GM12878 (cell line): Measurements from ENCODE around the gene HOXD13. TPM values are rescaled to one million over a fixed set of nuclear protein-coding genes. Genes with fewer than 3 reads are reported as not detected.

Source experiments
- ATAC-seq: fragments of 200-7000 bp; cut with Tn5 transposase; 3 replicates; pipeline ENCODE4 v1.9.1; 2020; ENCODE audit warnings: mild to moderate bottlenecking, moderate library complexity
- BruUV-seq: library from RNA; stranded (reverse); fragments of 400-500 nt; replicated peaks from 2 replicates; lab custom pipeline; 2021; lab: Mats Ljungman, UMichigan
- CTCF ChIA-PET: fragments of 300-600 bp; sonication (Branson Sonifier 250); formaldehyde crosslinking; extraction: SDS; loops from one replicate; lab custom pipeline; 2021; ENCODE audit warnings: inconsistent platforms; lab: Yijun Ruan, JAX
- POLR2A ChIA-PET: fragments of 350-600 bp; formaldehyde crosslinking; extraction: SDS; loops from one replicate; lab custom pipeline; 2021; ENCODE audit warnings: inconsistent platforms; lab: Charles Lee
- RAD21 ChIA-PET: fragments of 300-600 bp; sonication (Branson Sonifier 250); formaldehyde crosslinking; loops from one replicate; lab custom pipeline; 2023; ENCODE audit warnings: antibody characterized with exemption; ENCODE audit not compliant: unreplicated experiment; lab: Charles Lee
- SMC1A ChIA-PET: fragments of 300-600 bp; sonication (Branson Sonifier 250); formaldehyde crosslinking; loops from one replicate; lab custom pipeline; 2023; ENCODE audit not compliant: unreplicated experiment, uncharacterized antibody; lab: Charles Lee
- DNase-seq: peaks from one replicate; pipeline ENCODE4 v3.0.0-alpha.2; 2011; ENCODE audit warnings: low read depth, low spot score
- FAIRE-seq: peaks from 3 replicates; lab custom pipeline; 2011; peaks lifted over from hg19 to GRCh38; lab: Jason Lieb, UNC
- H2AFZ ChIP-seq: 2 replicates; pipeline ENCODE4 v1.6.0; 2011; ENCODE audit warnings: low read depth, low read length, control low read depth; ENCODE audit not compliant: control insufficient read depth
- H3K27ac ChIP-seq: 2 replicates; pipeline ENCODE4 v1.5.1; 2011; ENCODE audit warnings: control low read depth; ENCODE audit not compliant: control insufficient read depth, insufficient read depth
- H3K27me3 ChIP-seq, 2 experiments: replicated peaks in 1 of 2; 2 replicates each; pipeline versions ENCODE4 v1.6.0 to v1.6.1; 2011; ENCODE audit warnings: low read length in 1 of 2; ENCODE audit not compliant: control insufficient read depth in 2 of 2, insufficient read depth in 2 of 2
- H3K36me3 ChIP-seq, 2 experiments: 2 replicates each; pipeline ENCODE4 v1.5.1; 2011; ENCODE audit warnings: low read length in 1 of 2; ENCODE audit not compliant: control insufficient read depth in 2 of 2, insufficient read depth in 2 of 2
- H3K4me1 ChIP-seq: 2 replicates; pipeline ENCODE4 v1.6.1; 2011; ENCODE audit warnings: mild to moderate bottlenecking, low read length, moderate library complexity, mixed read lengths; ENCODE audit not compliant: control insufficient read depth, insufficient read depth
- H3K4me2 ChIP-seq: 2 replicates; pipeline ENCODE4 v1.6.0; 2011; ENCODE audit warnings: control low read depth; ENCODE audit not compliant: control insufficient read depth, insufficient read depth
- H3K4me3 ChIP-seq: fragments of 200-600 bp; sonication (generic); 2 replicates; pipeline ENCODE4 v1.5.1; 2016
- H3K79me2 ChIP-seq: 2 replicates; pipeline ENCODE4 v1.6.0; 2011; ENCODE audit warnings: low read length; ENCODE audit not compliant: control insufficient read depth, insufficient read depth
- H3K9ac ChIP-seq: 2 replicates; pipeline ENCODE4 v1.8.0; 2011; ENCODE audit warnings: low read length, control low read depth, mixed read lengths; ENCODE audit not compliant: control insufficient read depth, insufficient read depth
- H3K9me3 ChIP-seq: replicated peaks from 3 replicates; pipeline ENCODE4 v1.5.1; 2011; ENCODE audit warnings: mild to moderate bottlenecking, low read length; ENCODE audit not compliant: control insufficient read depth, insufficient read depth
- H4K20me1 ChIP-seq: 2 replicates; pipeline ENCODE4 v1.6.0; 2011; ENCODE audit not compliant: control insufficient read depth, insufficient read depth
- CEBPB ChIP-seq, 2 experiments: fragments of 150-350 bp in 1 of 2; IDR thresholded peaks; 2 replicates each; pipeline ENCODE4 v1.6.1; 2012 to 2014; ENCODE audit warnings: low read depth in 2 of 2, low read length in 2 of 2, borderline replicate concordance in 1 of 2, inconsistent platforms in 1 of 2
- CTCF ChIP-seq, 3 experiments: IDR thresholded peaks in 2 of 3; conservative IDR thresholded peaks in 1 of 3; 2 replicates each; pipeline ENCODE4 v1.5.1; 2011; ENCODE audit warnings: low read depth in 3 of 3, low read length in 3 of 3, mild to moderate bottlenecking in 3 of 3, control low read depth in 2 of 3, moderate library complexity in 2 of 3, inconsistent platforms in 1 of 3, mixed read lengths in 1 of 3; ENCODE audit not compliant: control insufficient read depth in 2 of 3, insufficient read depth in 1 of 3; ENCODE audit errors: extremely low read depth in 1 of 3
- E4F1 ChIP-seq: fragments of 450-650 bp; IDR thresholded peaks from 2 replicates; pipeline ENCODE4 v1.6.1; 2018; ENCODE audit warnings: borderline replicate concordance, mild to moderate bottlenecking; ENCODE audit not compliant: partially characterized antibody
- IKZF1 ChIP-seq: fragments of 450-650 bp; conservative IDR thresholded peaks from 2 replicates; pipeline ENCODE4 v1.6.1; 2017; ENCODE audit warnings: antibody characterized with exemption, mild to moderate bottlenecking
- LARP7 ChIP-seq: fragments of 450-650 bp; IDR thresholded peaks from 2 replicates; pipeline ENCODE4 v1.6.1; 2017; ENCODE audit warnings: mild to moderate bottlenecking
- RUNX3 ChIP-seq: IDR thresholded peaks from 2 replicates; pipeline ENCODE4 v1.6.1; 2012; ENCODE audit warnings: low read length, inconsistent platforms
- STAT3 ChIP-seq: IDR thresholded peaks from 2 replicates; pipeline ENCODE4 v1.6.1; 2011; ENCODE audit warnings: low read depth, low read length, improper control_type of control experiment
- SUPT20H ChIP-seq: IDR thresholded peaks from 2 replicates; pipeline ENCODE4 v1.6.1; 2011; ENCODE audit warnings: low read depth, mild to moderate bottlenecking, low read length, moderate library complexity, borderline replicate concordance; ENCODE audit not compliant: control insufficient read depth
- TBL1XR1 ChIP-seq: IDR thresholded peaks from 2 replicates; pipeline ENCODE4 v1.6.1; 2012; ENCODE audit warnings: low read depth, low read length, improper control_type of control experiment
- WGBS: methylation state at CpG from one replicate; pipeline ENCODE4 v1.1.6; 2016; ENCODE audit warnings: low lambda C conversion rate; ENCODE audit not compliant: insufficient replicate concordance, insufficient coverage; ENCODE audit errors: missing lambda C conversion rate; 5-methylcytosine and 5-hydroxymethylcytosine counted together
- in situ Hi-C: fragments of 300-500 bp; cut with MboI; formaldehyde crosslinking; loops from 9 replicates; pipeline ENCODE4 v1.14.3; 2018; ENCODE audit warnings: mixed read lengths
- intact Hi-C: fragments of 100-400 bp; cut with micrococcal nuclease; formaldehyde crosslinking; loops from one replicate; pipeline ENCODE4 v1.14.2; 2022; ENCODE audit not compliant: unreplicated experiment
- polyA plus RNA-seq, 11 experiments: library from polyadenylated mRNA; depleted of rRNA in 4 of 11; unstranded in 6 of 11; stranded (reverse) in 5 of 11; fragments of >200 nt; fragmentation: Nextera tagmentation in 4 of 11; fragmentation: Illumina TruSeq in 1 of 11; extraction: Ambion mirVana in 4 of 11; extraction: Trizol in 1 of 11; gene quantifications; 1 replicate in 1 of 11; 2 replicates in 10 of 11; pipeline versions ENCODE4 v1.2.1 to v1.2.3, GENCODE V29; 2011 to 2016; ENCODE audit warnings: inconsistent platforms in 2 of 11, missing spikeins in 2 of 11, low read depth in 1 of 11
- total RNA-seq, 4 experiments: library from RNA; depleted of rRNA in 3 of 4; stranded (reverse); fragments of >200 nt in 3 of 4; fragmentation: Illumina TruSeq in 1 of 4; extraction: Trizol in 1 of 4; gene quantifications; 2 replicates each; pipeline versions ENCODE4 v1.2.1 to v1.2.3, GENCODE V29; 2013 to 2021

Gene HOXD13
- total and polyA plus RNA-seq, 10 of the 15 experiments (the other 5 are each of a cell fraction or from before 2014, with no cell fraction given) = not detected

GRCh38 chr2:176109192-176109901, 16.8 kb downstream of the HOXD13 start:
- TF ChIP-seq CEBPB (IDR thresholded peaks at IDR 0.05; ENCODE audit: borderline replicate concordance in 1 of 2, low read depth in 2 of 2, low read length in 2 of 2) = no peak
- Histone ChIP-seq H2AFZ (no peak overlapping the region), H3K4me1 (no peaks in the 10 kb centered on the region), H3K9ac (no peak overlapping the region), H3K27ac (no peak overlapping the region), H4K20me1 (no peaks in the 10 kb centered on the region), H3K4me3 (no peak overlapping the region), H3K79me2 (no peaks in the 10 kb centered on the region), H3K27me3 (peaks cover 14 to 47% of the 10 kb centered on the region in 2 experiments), H3K36me3 (no peaks in the 10 kb centered on the region), H3K4me2 (no peak overlapping the region), H3K9me3 (peaks cover 3% of the 10 kb centered on the region; the same call in 1 of the 3 replicates)
- ChIA-PET RAD21 (interaction anchor here (1.1 kb wide), 1 partner anchor 346 kb away, joined by 3 read pairs; no protein-coding TSS in a partner anchor), CTCF (interaction anchor here (2.3 to 2.5 kb wide), 3 partner anchors 11 to 1039 kb away, joined by 9 to 12 read pairs (median 12); no protein-coding TSS in a partner anchor), SMC1A (interaction anchor here (2.0 kb wide), 1 partner anchor 17 kb away, joined by 7 read pairs; no protein-coding TSS in a partner anchor), POLR2A (no interaction called here)
- DNase-seq = no peak
- no peak for FAIRE-seq
- in situ Hi-C loops = no loop called here
- intact Hi-C loops = no loop called here
- WGBS = 16% methylated on average over 25 of the region's 26 CpGs
- BruUV-seq = no TSS peak
- ATAC-seq = no peak

GRCh38 chr2:176109946-176110345, 17.4 kb downstream of the HOXD13 start:
- ChIA-PET CTCF (interaction anchor here (0.8 to 2.5 kb wide), 10 partner anchors 8 to 1039 kb away, joined by 3 to 12 read pairs (median 6); no protein-coding TSS in a partner anchor), SMC1A (interaction anchor here (0.6 to 2.0 kb wide), 4 partner anchors 16 to 712 kb away, joined by 3 to 7 read pairs (median 4); no protein-coding TSS in a partner anchor), RAD21 (interaction anchor here (1.1 kb wide), 1 partner anchor 345 kb away, joined by 3 read pairs; no protein-coding TSS in a partner anchor), POLR2A (no interaction called here)
- no peaks in the 10 kb centered on the region for H3K4me1 ChIP-seq
- no TSS peak for BruUV-seq
- peaks cover 3% of the 10 kb centered on the region; the same call in 1 of the 3 replicates for H3K9me3 ChIP-seq
- in situ Hi-C loops = no loop called here
- no peak overlapping the region for H3K4me3 ChIP-seq
- H3K27ac ChIP-seq = no peak overlapping the region
- no peak overlapping the region for H2AFZ ChIP-seq
- no peaks in the 10 kb centered on the region for H4K20me1 ChIP-seq
- no peak for TF ChIP-seq E4F1
- TF ChIP-seq STAT3 = no peak
- no peak for TF ChIP-seq CTCF (IDR thresholded peaks at IDR 0.05 in 2 of 3, conservative IDR thresholded peaks at IDR 0.05 in 1 of 3; ENCODE audit: control insufficient read depth in 2 of 3, extremely low read depth in 1 of 3, insufficient read depth in 1 of 3, low read depth in 3 of 3, low read length in 3 of 3)
- TF ChIP-seq SUPT20H = no peak
- no peak for TF ChIP-seq IKZF1
- TF ChIP-seq RUNX3 = no peak
- TF ChIP-seq LARP7 = no peak
- no peak for TF ChIP-seq TBL1XR1
- no peak overlapping the region for H3K4me2 ChIP-seq
- no peaks in the 10 kb centered on the region for H3K79me2 ChIP-seq
- DNase-seq = no peak
- H3K27me3 ChIP-seq = peaks cover 13 to 41% of the 10 kb centered on the region in 2 experiments
- no peaks in the 10 kb centered on the region for H3K36me3 ChIP-seq
- no peak overlapping the region for H3K9ac ChIP-seq
- 18% methylated on average over 4 of the region's 4 CpGs for WGBS
- ATAC-seq = no peak
- FAIRE-seq = no peak
- intact Hi-C loops = no loop called here
